ENCODE measurements around the gene PSMD11.

PSMD11 gene

GRCh38 chr17:32470405-32471167, 26.3 kb downstream of the PSMD11 start:
- DNase-seq, result no peak

GRCh38 chr17:32471652-32472051, 27.3 kb downstream of the PSMD11 start:
- DNase-seq, result no peak

- DNase-seq, result no peak
Measured at GRCh38 chr17:32475258-32475657, 30.9 kb downstream of the PSMD11 start.

GRCh38 chr17:32477220-32477619, 32.9 kb downstream of the PSMD11 start:
- DNase-seq, result no peak

GRCh38 chr17:32479074-32479617, 34.8 kb downstream of the PSMD11 start:
- DNase-seq, result no peak

- DNase-seq, result no peak
Measured at GRCh38 chr17:32481193-32481592, 36.9 kb downstream of the PSMD11 start.

GRCh38 chr17:32482568-32483320, 38.4 kb downstream of the PSMD11 start:
- DNase-seq, result no peak

GRCh38 chr17:32483451-32484019, 39.2 kb downstream of the PSMD11 start:
- peak; percentile 70 for DNase-seq

GRCh38 chr17:32484041-32484461, 39.7 kb downstream of the PSMD11 start:
- no peak for DNase-seq

- no peak for DNase-seq
Measured at GRCh38 chr17:32484628-32485027, 40.3 kb downstream of the PSMD11 start.

GRCh38 chr17:32485261-32486110, 41.2 kb downstream of the PSMD11 start:
- no peak for DNase-seq

- DNase-seq, result peak; percentile 57
Measured at GRCh38 chr17:32486111-32486700, 41.9 kb downstream of the PSMD11 start.

GRCh38 chr17:32486701-32487472, 42.6 kb downstream of the PSMD11 start, which contains the start of gene CDK5R1:
Gene CDK5R1 (plus strand): TSS chr17:32486993. CDS start chr17:32487621, 628 bp downstream.
- peak; percentile 49 for DNase-seq

GRCh38 chr17:32487473-32488176, 43.3 kb downstream of the PSMD11 start:
- DNase-seq, result no peak

GRCh38 chr17:32488177-32488542, 43.9 kb downstream of the PSMD11 start:
- no peak for DNase-seq

- DNase-seq, result no peak
Measured at GRCh38 chr17:32488604-32489180, 44.4 kb downstream of the PSMD11 start.

- DNase-seq, result peak; percentile 38
Measured at GRCh38 chr17:32489320-32490100, 45.2 kb downstream of the PSMD11 start.

- no peak for DNase-seq
Measured at GRCh38 chr17:32490101-32490482, 45.8 kb downstream of the PSMD11 start.
